Activated CD4-positive, CD25-positive, alpha-beta regulatory T cell treated with anti-CD3 and anti-CD28 coated beads, Interleukin-2, amount 50 U/mL, for 72 hours (primary cell): ENCODE data around the gene ROR1.

Experiments used
- DNase-seq: peaks from one replicate; pipeline ENCODE4 v3.0.0; 2021

The ROR1 gene

GRCh38 chr1:63888984-63889383, 115.2 kb downstream of the ROR1 start:
- DNase-seq = no peak

GRCh38 chr1:63890468-63890867, 116.7 kb downstream of the ROR1 start:
- DNase-seq = no peak

GRCh38 chr1:63891060-63891690, 117.4 kb downstream of the ROR1 start:
- no peak for DNase-seq

- DNase-seq = no peak
Observed at GRCh38 chr1:63892632-63893395, 119.0 kb downstream of the ROR1 start.

GRCh38 chr1:63893976-63894375, 120.2 kb downstream of the ROR1 start:
- no peak for DNase-seq

- DNase-seq = no peak
Observed at GRCh38 chr1:63894627-63895265, 120.9 kb downstream of the ROR1 start.

- DNase-seq = no peak
Observed at GRCh38 chr1:63896755-63897154, 122.9 kb downstream of the ROR1 start.

GRCh38 chr1:63898428-63899196, 124.8 kb downstream of the ROR1 start:
- DNase-seq = no peak

- no peak for DNase-seq
Observed at GRCh38 chr1:63901094-63901493, 127.3 kb downstream of the ROR1 start.

- DNase-seq = no peak
Observed at GRCh38 chr1:63902844-63903589, 129.2 kb downstream of the ROR1 start.

- DNase-seq = no peak
Observed at GRCh38 chr1:63903947-63904610, 130.3 kb downstream of the ROR1 start.

GRCh38 chr1:63904826-63905225, 131.0 kb downstream of the ROR1 start:
- DNase-seq = no peak

- no peak for DNase-seq
Observed at GRCh38 chr1:63906047-63906704, 132.4 kb downstream of the ROR1 start.

- DNase-seq = no peak
Observed at GRCh38 chr1:63907051-63907450, 133.2 kb downstream of the ROR1 start.

GRCh38 chr1:63908016-63908415, 134.2 kb downstream of the ROR1 start:
- no peak for DNase-seq

GRCh38 chr1:63909526-63909925, 135.7 kb downstream of the ROR1 start:
- no peak for DNase-seq

GRCh38 chr1:63911049-63911448, 137.2 kb downstream of the ROR1 start:
- DNase-seq = no peak

- no peak for DNase-seq
Observed at GRCh38 chr1:63912643-63913042, 138.8 kb downstream of the ROR1 start.

GRCh38 chr1:63913533-63913932, 139.7 kb downstream of the ROR1 start:
- DNase-seq = no peak

GRCh38 chr1:63914241-63914640, 140.4 kb downstream of the ROR1 start:
- no peak for DNase-seq

GRCh38 chr1:63914706-63915105, 140.9 kb downstream of the ROR1 start:
- DNase-seq = no peak

GRCh38 chr1:63915121-63915520, 141.3 kb downstream of the ROR1 start:
- DNase-seq = no peak
